DOHH2 (cell line): Measurements from ENCODE around the gene CCDC12.

Source experiments
- H3F3A ChIP-seq: fragments of 200-600 bp; sonication (generic), shearing (Covaris generic); 2 replicates; pipeline ENCODE4 v1.6.0; 2016; ENCODE audit warnings: antibody characterized with exemption, mild to moderate bottlenecking; ENCODE audit not compliant: control insufficient read depth, insufficient read depth
- H3K27ac ChIP-seq: fragments of 200-600 bp; sonication (generic); 2 replicates; pipeline ENCODE4 v1.5.1; 2014; ENCODE audit warnings: low read depth, mild to moderate bottlenecking, low read length, moderate library complexity
- H3K27me3 ChIP-seq: fragments of 200-600 bp; sonication (generic); 2 replicates; pipeline ENCODE4 v1.6.1; 2014; ENCODE audit warnings: mild to moderate bottlenecking, low read length, mixed read lengths; ENCODE audit not compliant: control insufficient read depth
- H3K36me3 ChIP-seq: fragments of 200-600 bp; sonication (generic); 2 replicates; pipeline ENCODE4 v1.6.1; 2014; ENCODE audit warnings: mild to moderate bottlenecking, low read length, moderate library complexity, mixed read lengths; ENCODE audit not compliant: control insufficient read depth
- H3K4me1 ChIP-seq: fragments of 200-600 bp; sonication (generic); 2 replicates; pipeline ENCODE4 v1.6.1; 2014; ENCODE audit warnings: mild to moderate bottlenecking, low read length, mixed read lengths; ENCODE audit not compliant: control insufficient read depth
- H3K4me2 ChIP-seq: fragments of 200-600 bp; sonication (generic); 2 replicates; pipeline ENCODE4 v1.6.0; 2014; ENCODE audit warnings: mild to moderate bottlenecking, low read length, moderate library complexity
- H3K4me3 ChIP-seq: fragments of 200-600 bp; sonication (generic); 2 replicates; pipeline ENCODE4 v1.5.1; 2014; ENCODE audit warnings: mild to moderate bottlenecking, low read length, mixed read lengths
- H3K79me2 ChIP-seq: fragments of 200-600 bp; sonication (generic); 2 replicates; pipeline ENCODE4 v1.6.1; 2014; ENCODE audit warnings: mild to moderate bottlenecking, low read length, mixed read lengths; ENCODE audit not compliant: control insufficient read depth
- H3K9me2 ChIP-seq: fragments of 200-600 bp; sonication (generic); replicated peaks from 2 replicates; pipeline ENCODE4 v1.6.1; 2014; ENCODE audit warnings: mild to moderate bottlenecking, low read length, mixed read lengths; ENCODE audit not compliant: control insufficient read depth
- H3K9me3 ChIP-seq: fragments of 200-600 bp; sonication (generic); 2 replicates; pipeline ENCODE4 v1.6.1; 2014; ENCODE audit warnings: antibody characterized with exemption, low read length, mixed read lengths; ENCODE audit not compliant: control insufficient read depth, insufficient read depth
- H4K20me1 ChIP-seq: fragments of 200-600 bp; sonication (generic); 2 replicates; pipeline ENCODE4 v1.6.0; 2014; ENCODE audit warnings: low read depth, mild to moderate bottlenecking, antibody characterized with exemption, low read length, moderate library complexity; ENCODE audit not compliant: control insufficient read depth, insufficient read depth
- CTCF ChIP-seq: fragments of 200-600 bp; sonication (generic); IDR thresholded peaks from one replicate; pipeline ENCODE4 v1.5.1; 2014; ENCODE audit warnings: antibody characterized with exemption, mild to moderate bottlenecking, low read depth, low read length; ENCODE audit not compliant: poor library complexity, severe bottlenecking
- EZH2phosphoT487 ChIP-seq: fragments of 200-600 bp; sonication (generic); IDR thresholded peaks from 2 replicates; pipeline ENCODE4 v1.6.1; 2017; ENCODE audit warnings: borderline replicate concordance, mild to moderate bottlenecking, antibody characterized with exemption, low read length, moderate library complexity, mixed read lengths

Gene CCDC12

GRCh38 chr3:46899151-46900006, 77.2 kb downstream of the CCDC12 start:
- H3K9me3 ChIP-seq = no peaks in the 10 kb centered on the region
- no peaks in the 10 kb centered on the region for H3F3A ChIP-seq
- peaks cover 14% of the 10 kb centered on the region for H3K4me1 ChIP-seq
- H3K79me2 ChIP-seq = no peaks in the 10 kb centered on the region
- no peak overlapping the region for H3K4me3 ChIP-seq
- TF ChIP-seq CTCF = no peak
- TF ChIP-seq EZH2phosphoT487 = no peak
- H4K20me1 ChIP-seq = no peaks in the 10 kb centered on the region
- H3K9me2 ChIP-seq = no peaks in the 10 kb centered on the region
- H3K36me3 ChIP-seq = no peaks in the 10 kb centered on the region
- H3K27me3 ChIP-seq = peaks cover 16% of the 10 kb centered on the region
- peak overlapping the region; percentile 47 for H3K4me2 ChIP-seq
- no peak overlapping the region for H3K27ac ChIP-seq

GRCh38 chr3:46898321-46899150, 78.0 kb downstream of the CCDC12 start:
- H3K4me3 ChIP-seq = peak overlapping the region; percentile 54
- TF ChIP-seq CTCF = no peak
- TF ChIP-seq EZH2phosphoT487 = no peak
- no peak overlapping the region for H3K27ac ChIP-seq
- H3K9me2 ChIP-seq = no peaks in the 10 kb centered on the region
- H3K9me3 ChIP-seq = no peaks in the 10 kb centered on the region
- no peaks in the 10 kb centered on the region for H3F3A ChIP-seq
- no peaks in the 10 kb centered on the region for H4K20me1 ChIP-seq
- peaks cover 16% of the 10 kb centered on the region for H3K27me3 ChIP-seq
- no peaks in the 10 kb centered on the region for H3K79me2 ChIP-seq
- H3K4me2 ChIP-seq = peak overlapping the region; percentile 47
- no peaks in the 10 kb centered on the region for H3K36me3 ChIP-seq
- H3K4me1 ChIP-seq = peaks cover 14% of the 10 kb centered on the region

GRCh38 chr3:46897829-46898320, 78.7 kb downstream of the CCDC12 start:
- Histone ChIP-seq H3K36me3 (no peaks in the 10 kb centered on the region), H3K4me3 (peak overlapping the region; percentile 54), H3F3A (no peaks in the 10 kb centered on the region), H3K27me3 (peaks cover 23% of the 10 kb centered on the region), H3K9me3 (no peaks in the 10 kb centered on the region), H3K4me2 (peak overlapping the region; percentile 47), H3K4me1 (peaks cover 14% of the 10 kb centered on the region), H4K20me1 (no peaks in the 10 kb centered on the region), H3K9me2 (no peaks in the 10 kb centered on the region), H3K79me2 (no peaks in the 10 kb centered on the region), H3K27ac (no peak overlapping the region)
- peak; percentile 44 for TF ChIP-seq CTCF
- TF ChIP-seq EZH2phosphoT487 = no peak
